ENCODE measurements around the gene S100A5.
"Not testable (repeated sequence)": the region's sequence is repeated elsewhere in the genome, so short reads cannot be mapped to it uniquely, and the experiment has no call there.

The S100A5 gene

GRCh38 chr1:153540394-153541361 is at the start of gene S100A5:
S100A5 (minus strand) TSS chr1:153540934; CDS start chr1:153540191, 743 bp downstream.
- DNase-seq: peak; percentile 48 to 68

GRCh38 chr1:153588482-153588881 is 47.7 kb upstream of the S100A5 start:
- DNase-seq: no peak

GRCh38 chr1:153588033-153588432 is 47.3 kb upstream of the S100A5 start:
- DNase-seq: not testable (repeated sequence)

GRCh38 chr1:153587314-153587713 is 46.6 kb upstream of the S100A5 start:
- no peak for DNase-seq

GRCh38 chr1:153586347-153586746 is 45.6 kb upstream of the S100A5 start:
- no peak for DNase-seq

- no peak for DNase-seq
Observed at GRCh38 chr1:153585006-153585405, 44.3 kb upstream of the S100A5 start.

- no peak for DNase-seq
Observed at GRCh38 chr1:153583976-153584375, 43.2 kb upstream of the S100A5 start.

- DNase-seq: not testable (repeated sequence)
Observed at GRCh38 chr1:153583514-153583913, 42.8 kb upstream of the S100A5 start.

- DNase-seq: not testable (repeated sequence)
Observed at GRCh38 chr1:153582836-153583235, 42.1 kb upstream of the S100A5 start.

GRCh38 chr1:153578936-153579335 is 38.2 kb upstream of the S100A5 start:
- no peak for DNase-seq

- DNase-seq: no peak
Observed at GRCh38 chr1:153578490-153578889, 37.8 kb upstream of the S100A5 start.

- DNase-seq: no peak
Observed at GRCh38 chr1:153577624-153578051, 36.9 kb upstream of the S100A5 start.

GRCh38 chr1:153577138-153577537 is 36.4 kb upstream of the S100A5 start:
- no peak for DNase-seq

GRCh38 chr1:153575497-153575896 is 34.8 kb upstream of the S100A5 start:
- not testable (repeated sequence) for DNase-seq

- DNase-seq: not testable (repeated sequence)
Observed at GRCh38 chr1:153575081-153575491, 34.4 kb upstream of the S100A5 start.

GRCh38 chr1:153573351-153573750 is 32.6 kb upstream of the S100A5 start:
- DNase-seq: no peak

- DNase-seq: peak; percentile 73 to 77
Observed at GRCh38 chr1:153572569-153573015, 31.9 kb upstream of the S100A5 start.

GRCh38 chr1:153571706-153572105 is 31.0 kb upstream of the S100A5 start:
- DNase-seq: no peak

GRCh38 chr1:153570874-153571273 is 30.1 kb upstream of the S100A5 start:
- DNase-seq: no peak

- no peak for DNase-seq
Observed at GRCh38 chr1:153569465-153569864, 28.7 kb upstream of the S100A5 start.

GRCh38 chr1:153568367-153569099 is 27.8 kb upstream of the S100A5 start:
- DNase-seq: peak; percentile 90 to 93

GRCh38 chr1:153567621-153568366 is 27.1 kb upstream of the S100A5 start:
- peak; percentile 62 to 70 for DNase-seq

Measured in activated CD4-positive, alpha-beta T cell treated with anti-CD3 and anti-CD28 coated beads, Interleukin-2, amount 50 U/mL, for 48 hours (primary cell).